OCI-LY7 (cell line): ENCODE measurements around the gene STAMBP. TPM values are rescaled to one million over a fixed set of nuclear protein-coding genes. Genes with fewer than 3 reads are reported as not detected.

Experiments
- BruUV-seq: library from RNA; stranded (reverse); fragments of 400-500 nt; replicated peaks from 2 replicates; lab custom pipeline; 2021; lab: Mats Ljungman, UMichigan
- CTCF ChIA-PET: fragments of 300-600 bp; sonication (Branson Sonifier 250); formaldehyde crosslinking; loops from one replicate; lab custom pipeline; 2022; ENCODE audit warnings: antibody characterized with exemption; ENCODE audit not compliant: unreplicated experiment; lab: Charles Lee
- POLR2A ChIA-PET: fragments of 300-600 bp; sonication (Branson Sonifier 250); formaldehyde crosslinking; loops from one replicate; lab custom pipeline; 2022; ENCODE audit warnings: antibody characterized with exemption; lab: Charles Lee
- DNase-seq: peaks from one replicate; pipeline ENCODE4 v3.0.0-alpha.2; 2015; ENCODE audit warnings: low spot score
- H2AFZ ChIP-seq: fragments of 200-600 bp; sonication (generic), shearing (Covaris generic); 2 replicates; pipeline ENCODE4 v1.6.1; 2014; ENCODE audit warnings: mild to moderate bottlenecking, antibody characterized with exemption, low read length, moderate library complexity
- H3K27ac ChIP-seq: fragments of 200-600 bp; sonication (generic); 2 replicates; pipeline ENCODE4 v1.5.1; 2014; ENCODE audit warnings: mixed run types, low read depth, mild to moderate bottlenecking, moderate library complexity, low read length, inconsistent platforms; ENCODE audit not compliant: poor library complexity, severe bottlenecking
- H3K36me3 ChIP-seq: fragments of 200-600 bp; sonication (generic); 2 replicates; pipeline ENCODE4 v1.6.1; 2014; ENCODE audit warnings: mild to moderate bottlenecking, antibody characterized with exemption, low read length, moderate library complexity, mixed read lengths; ENCODE audit not compliant: insufficient read depth
- H3K4me1 ChIP-seq: fragments of 200-600 bp; sonication (generic); 2 replicates; pipeline ENCODE4 v1.5.1; 2014; ENCODE audit warnings: mild to moderate bottlenecking, low read length; ENCODE audit not compliant: insufficient read depth, poor library complexity, severe bottlenecking
- H3K4me2 ChIP-seq: fragments of 200-600 bp; sonication (generic); 2 replicates; pipeline ENCODE4 v1.6.1; 2014; ENCODE audit warnings: mild to moderate bottlenecking, low read length
- H3K4me3 ChIP-seq: fragments of 200-600 bp; sonication (generic); 2 replicates; pipeline ENCODE4 v1.5.1; 2014; ENCODE audit warnings: mild to moderate bottlenecking, low read depth, low read length; ENCODE audit not compliant: poor library complexity, severe bottlenecking
- H3K79me2 ChIP-seq: fragments of 200-600 bp; sonication (generic); 2 replicates; pipeline ENCODE4 v1.6.1; 2016; ENCODE audit warnings: low read depth, mild to moderate bottlenecking, low read length, moderate library complexity, mixed read lengths; ENCODE audit not compliant: insufficient read depth
- H3K9me2 ChIP-seq: fragments of 200-600 bp; sonication (generic); 2 replicates; pipeline ENCODE4 v1.6.1; 2016; ENCODE audit warnings: mild to moderate bottlenecking, low read length, mixed read lengths; ENCODE audit not compliant: insufficient read depth
- H3K9me3 ChIP-seq: fragments of 200-600 bp; sonication (generic); 2 replicates; pipeline ENCODE4 v1.6.1; 2014; ENCODE audit warnings: mild to moderate bottlenecking, mixed run types, low read length, mixed read lengths
- H4K20me1 ChIP-seq: fragments of 200-600 bp; sonication (generic); 2 replicates; pipeline ENCODE4 v1.6.1; 2014; ENCODE audit warnings: mild to moderate bottlenecking, antibody characterized with exemption, low read length, moderate library complexity, mixed read lengths; ENCODE audit not compliant: insufficient read depth
- CTCF ChIP-seq: fragments of 200-600 bp; sonication (generic); conservative IDR thresholded peaks from 2 replicates; pipeline ENCODE4 v1.5.1; 2014; ENCODE audit warnings: mild to moderate bottlenecking, antibody characterized with exemption, low read length, moderate library complexity, mixed read lengths
- EZH2phosphoT487 ChIP-seq: fragments of 200-600 bp; sonication (generic); IDR thresholded peaks from 2 replicates; pipeline ENCODE4 v1.6.1; 2018; ENCODE audit warnings: low read depth, borderline replicate concordance, mild to moderate bottlenecking, mixed run types, antibody characterized with exemption, low read length, moderate library complexity, mixed read lengths
- intact Hi-C: fragments of 100-400 bp; cut with micrococcal nuclease; formaldehyde crosslinking; loops from one replicate; pipeline ENCODE4 v1.10.0; 2022; ENCODE audit not compliant: unreplicated experiment
- total RNA-seq, 2 experiments: library from RNA; depleted of rRNA in 1 of 2; stranded (reverse); fragments of >200 nt in 1 of 2; shearing (Covaris generic) in 1 of 2; gene quantifications; 2 replicates each; pipeline ENCODE4 v1.2.3, GENCODE V29; 2014 to 2022

Gene STAMBP
- total RNA-seq, 2 experiments from 2014 or later: 27.2 to 43.7 TPM

DNA sequence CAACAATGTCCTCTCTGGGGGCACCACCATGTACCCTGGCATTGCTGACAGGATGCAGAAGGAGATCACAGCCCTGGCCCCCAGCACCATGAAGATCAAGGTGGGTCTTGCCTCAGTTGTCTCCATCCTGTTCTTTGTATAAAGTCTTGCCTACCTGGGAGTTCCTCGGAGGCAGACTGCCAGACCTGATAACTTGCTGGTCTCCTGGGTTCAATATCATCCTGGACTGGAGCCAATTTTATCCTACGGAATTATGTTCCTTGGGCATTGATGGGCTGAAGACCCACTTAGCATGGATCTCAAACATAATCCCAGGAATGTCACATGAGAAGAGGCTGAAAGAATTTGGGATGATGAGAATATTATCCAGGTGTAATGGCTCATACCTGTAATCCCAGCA lies 87.9 kb downstream of the STAMBP start:
- Histone ChIP-seq H3K4me2 (no peak overlapping the region), H3K4me1 (peaks cover 7% of the 10 kb centered on the region), H3K79me2 (no peaks in the 10 kb centered on the region), H2AFZ (no peak overlapping the region), H3K4me3 (no peak overlapping the region), H3K36me3 (no peaks in the 10 kb centered on the region), H3K9me3 (no peaks in the 10 kb centered on the region), H3K9me2 (no peaks in the 10 kb centered on the region), H3K27ac (no peak overlapping the region), H4K20me1 (no peaks in the 10 kb centered on the region)
- no peak for DNase-seq
- BruUV-seq: no TSS peak
- CTCF ChIA-PET: no interaction called here
- no peak for TF ChIP-seq CTCF
- intact Hi-C loops: no loop called here
- POLR2A ChIA-PET: interaction anchor here (0.5 to 0.9 kb wide), 3 partner anchors 11 to 230 kb away, joined by 3 to 6 read pairs (median 3); no protein-coding TSS in a partner anchor

GRCh38 chr2:73917296-73917695 lies 88.5 kb downstream of the STAMBP start:
- ChIA-PET CTCF (no interaction called here), POLR2A (interaction anchor here (0.5 to 0.9 kb wide), 3 partner anchors 11 to 230 kb away, joined by 3 to 6 read pairs (median 3); no protein-coding TSS in a partner anchor)
- Histone ChIP-seq H3K79me2 (no peaks in the 10 kb centered on the region), H3K9me2 (no peaks in the 10 kb centered on the region), H3K4me3 (no peak overlapping the region), H3K4me2 (no peak overlapping the region), H4K20me1 (no peaks in the 10 kb centered on the region), H2AFZ (no peak overlapping the region), H3K4me1 (peaks cover 7% of the 10 kb centered on the region), H3K27ac (no peak overlapping the region), H3K36me3 (no peaks in the 10 kb centered on the region), H3K9me3 (no peaks in the 10 kb centered on the region)
- DNase-seq: no peak
- BruUV-seq: no TSS peak
- intact Hi-C loops: no loop called here
- TF ChIP-seq CTCF (no peak), EZH2phosphoT487 (no peak)

- TF ChIP-seq CTCF (no peak), EZH2phosphoT487 (no peak)
- Histone ChIP-seq H2AFZ (no peak overlapping the region), H3K36me3 (no peaks in the 10 kb centered on the region), H3K9me2 (no peaks in the 10 kb centered on the region), H3K79me2 (no peaks in the 10 kb centered on the region), H3K4me2 (no peak overlapping the region), H3K4me3 (no peak overlapping the region), H4K20me1 (no peaks in the 10 kb centered on the region), H3K9me3 (no peaks in the 10 kb centered on the region), H3K4me1 (peaks cover 7% of the 10 kb centered on the region), H3K27ac (no peak overlapping the region)
- DNase-seq: no peak
- BruUV-seq: no TSS peak
- ChIA-PET CTCF (no interaction called here), POLR2A (no interaction called here)
- intact Hi-C loops: no loop called here
Measured at GRCh38 chr2:73917696-73918207, 89.0 kb downstream of the STAMBP start.
